Psoas muscle (tissue), 8 donors: ENCODE results near the gene RGL3. TPM values are rescaled to one million over a fixed set of nuclear protein-coding genes. Genes with fewer than 3 reads are reported as not detected.

Experiments
- ATAC-seq, 4 donors: fragments of 200-7000 bp; cut with Tn5 transposase; one replicate each; pipeline ENCODE4 v1.9.1; 2020; ENCODE audit warnings: moderate library complexity in 3 of 4, mild to moderate bottlenecking in 2 of 4
- DNase-seq, 2 donors: peaks; one replicate each; pipeline ENCODE4 v3.0.0-alpha.2; 2020
- H3K27ac ChIP-seq: fragments of 200-600 bp; one replicate; pipeline ENCODE4 v1.8.0; 2022
- H3K27me3 ChIP-seq, 3 donors: fragments of 200-600 bp in 1 of 3; one replicate each; pipeline versions ENCODE4 v1.6.1 to v1.8.0; 2013 to 2022; ENCODE audit warnings: low read length in 2 of 3, mild to moderate bottlenecking in 2 of 3, moderate library complexity in 1 of 3; ENCODE audit not compliant: insufficient read depth in 3 of 3
- H3K36me3 ChIP-seq, 2 donors: fragments of 200-600 bp in 1 of 2; one replicate each; pipeline versions ENCODE4 v1.6.1 to v1.8.0; 2013 to 2022; ENCODE audit warnings: low read depth in 1 of 2, mild to moderate bottlenecking in 1 of 2, moderate library complexity in 1 of 2; ENCODE audit not compliant: insufficient read depth in 1 of 2
- H3K4me1 ChIP-seq: fragments of 200-600 bp; one replicate; pipeline ENCODE4 v1.8.0; 2022
- H3K4me3 ChIP-seq: fragments of 200-600 bp; one replicate; pipeline ENCODE4 v1.8.0; 2022; ENCODE audit warnings: mild to moderate bottlenecking
- H3K9me3 ChIP-seq: fragments of 200-600 bp; one replicate; pipeline ENCODE4 v1.8.0; 2022
- CTCF ChIP-seq: fragments of 200-600 bp; IDR thresholded peaks from one replicate; pipeline ENCODE4 v1.8.0; 2022; ENCODE audit warnings: antibody characterized with exemption
- WGBS, 3 donors: extraction: QIAGEN DNeasy Blood & Tissue Kit; methylation state at CpG; one replicate each; pipeline versions ENCODE4 v1.1.6 to v1.1.7; 2013; 5-methylcytosine and 5-hydroxymethylcytosine counted together
- intact Hi-C, 2 donors: fragments of 100-400 bp; cut with DNase I; formaldehyde crosslinking; loops; one replicate each; pipeline versions ENCODE4 v1.11.0 to v1.14.2; 2022
- polyA plus RNA-seq, 3 donors: library from polyadenylated mRNA; stranded (reverse); fragments of 200-250 nt; gene quantifications; one replicate each; pipeline ENCODE4 v1.2.3, GENCODE V29; 2013
- total RNA-seq, 4 donors: library from RNA; stranded (reverse); fragmentation: NEBNext Ultra II Directional in 2 of 4; extraction: Animal tissue kit (Norgen Biotek cat#: 25700) in 2 of 4; gene quantifications; one replicate each; pipeline versions ENCODE4 v1.2.1 to v1.2.4, GENCODE V29; 2021 to 2023
- donor health status: healthy with polysubstance abuse.
- donor health status: DM: no; HTN: no; CAD: no; lungs with moderate emphysema.
- donor health status: Bipolar disorder and iron deficiency.
- donor health status: healthy.
- donor health status: DM: yes; HTN: yes; CAD: no.
- donor health status: DM: no; HTN: no; CAD: no.
- donor health status: DM: no; HTN: no; CAD: no.
- donor health status: DM: yes; HTN: yes; CAD: no.

The RGL3 gene
- total and polyA plus RNA-seq, 7 donors = 1.2 to 6.4 (median 2.2) TPM

- no peak overlapping the region for H3K27ac ChIP-seq
- WGBS, 3 donors = 54 to 66% (median 59%) methylated on average over 8 of the region's 8 CpGs
- H3K9me3 ChIP-seq = no peaks in the 10 kb centered on the region
- TF ChIP-seq CTCF = peak; percentile 38
- H3K27me3 ChIP-seq = peaks cover 0 to 20% (median 6%) of the 10 kb centered on the region in 3 donors
- ATAC-seq (no peak), DNase-seq (no peak)
- H3K4me3 ChIP-seq = no peak overlapping the region
- no peaks in the 10 kb centered on the region for H3K36me3 ChIP-seq
- peaks cover 53% of the 10 kb centered on the region for H3K4me1 ChIP-seq
- intact Hi-C loops = loop anchor here in 1 of 2 donors (5.0 to 10.0 kb wide), 2 partner anchors 54 to 126 kb away; partner anchors contain the start of gene ZNF653
Observed at GRCh38 chr19:11378319-11379189, 40.6 kb downstream of the RGL3 start.

GRCh38 chr19:11377756-11378155 is 41.4 kb downstream of the RGL3 start:
- 96 to 100% (median 100%) methylated on average over 3 of the region's 3 CpGs for WGBS, 3 donors

GRCh38 chr19:11377237-11377636 is 41.9 kb downstream of the RGL3 start:
- Histone ChIP-seq H3K9me3 (no peaks in the 10 kb centered on the region), H3K27ac (no peak overlapping the region), H3K36me3 (no peaks in the 10 kb centered on the region), H3K4me1 (peaks cover 46% of the 10 kb centered on the region), H3K27me3 (peaks cover 0 to 8% (median 0%) of the 10 kb centered on the region in 3 donors), H3K4me3 (no peak overlapping the region)
- intact Hi-C loops = loop anchor here in 1 of 2 donors (5.0 to 10.0 kb wide), 2 partner anchors 55 to 128 kb away; partner anchors contain the start of gene ZNF653
- ATAC-seq (no peak), DNase-seq (no peak)
- TF ChIP-seq CTCF = no peak

More at GRCh38 chr19:11377756-11378155, 41.4 kb downstream of the RGL3 start:
- H3K4me3 ChIP-seq = no peak overlapping the region
- no peaks in the 10 kb centered on the region for H3K9me3 ChIP-seq
- intact Hi-C loops = loop anchor here in 1 of 2 donors (5.0 to 10.0 kb wide), 2 partner anchors 55 to 127 kb away; partner anchors contain the start of gene ZNF653
- H3K27ac ChIP-seq = no peak overlapping the region
- no peak for DNase-seq
- no peak for ATAC-seq
- peaks cover 49% of the 10 kb centered on the region for H3K4me1 ChIP-seq
- H3K27me3 ChIP-seq = peaks cover 0 to 13% (median 2%) of the 10 kb centered on the region in 3 donors
- H3K36me3 ChIP-seq = no peaks in the 10 kb centered on the region
- no peak for TF ChIP-seq CTCF

GRCh38 chr19:11375143-11375948 is 43.8 kb downstream of the RGL3 start:
- 15 to 20% (median 18%) methylated on average over 27 of the region's 27 CpGs for WGBS, 3 donors
- TF ChIP-seq CTCF = no peak
- peak; percentile 44 to 66 for DNase-seq
- Histone ChIP-seq H3K4me3 (peak overlapping the region; percentile 76), H3K4me1 (peaks cover 35% of the 10 kb centered on the region), H3K36me3 (peaks cover 0 to 10% of the 10 kb centered on the region in 2 donors), H3K9me3 (no peaks in the 10 kb centered on the region), H3K27ac (peak overlapping the region; percentile 96), H3K27me3 (no peaks in the 10 kb centered on the region)
- intact Hi-C loops = loop anchor here in 1 of 2 donors (5.0 to 10.0 kb wide), 2 partner anchors 57 to 129 kb away; partner anchors contain the start of gene ZNF653
- no peak for ATAC-seq
